ENCODE data around the gene CDK4. TPM values are rescaled to one million over a fixed set of nuclear protein-coding genes. Genes with fewer than 3 reads are reported as not detected.

The CDK4 gene
- total and polyA plus RNA-seq, 2 of the 4 experiments (the other 2 are of a cell fraction): 261 to 297 TPM

DNA sequence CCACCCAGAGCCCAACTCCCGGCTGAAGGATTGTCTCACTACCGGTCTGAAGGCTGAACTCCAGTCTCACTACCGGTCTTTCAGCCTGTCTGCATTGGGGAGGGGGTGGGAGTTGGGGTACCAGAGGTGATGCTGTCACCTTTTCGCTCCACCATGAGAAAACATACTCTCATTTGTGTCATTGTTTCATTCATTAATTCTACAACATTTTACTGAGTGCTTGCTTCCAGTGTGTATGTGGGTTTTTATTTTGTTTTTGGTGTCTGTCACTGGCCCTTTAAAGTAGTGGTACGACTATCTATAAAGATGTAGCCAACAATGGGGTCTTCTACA, 524 bp upstream of the CDK4 start:
- in situ Hi-C loops (cut with MboI; ENCODE audit: low sequenced_read_pairs) (no loop called here), dilution Hi-C loops (cut with HindIII; ENCODE audit: low sequenced_read_pairs, unreplicated experiment) (no loop called here), intact Hi-C loops (cut with micrococcal nuclease) (loop anchor here (1.0 kb wide), 1 partner anchor 30 kb away; the partner anchor contains the start of gene TSFM)
- Histone ChIP-seq H3K27me3 (ENCODE audit: control insufficient read depth, insufficient read depth, low read length) (peaks cover 10% of the 10 kb centered on the region), H3K9me1 (ENCODE audit: insufficient read depth, low read length) (peaks cover 15% of the 10 kb centered on the region), H3K56ac (ENCODE audit: extremely low read depth, insufficient read depth, low read length) (no peak overlapping the region), H4K5ac (ENCODE audit: low read depth, low read length) (peak overlapping the region; percentile 53; the same call in 1 of the 2 replicates), H4K20me1 (ENCODE audit: insufficient read depth, low read length) (peaks cover 7% of the 10 kb centered on the region; the same call in 1 of the 2 replicates), H2AK5ac (ENCODE audit: low read depth, low read length) (peak overlapping the region; percentile 73; the same call in 1 of the 2 replicates), H3K4me3 (ENCODE audit: insufficient read depth, low read depth, low read length) (peak overlapping the region; percentile 25; the same call in 1 of the 2 replicates), H4K8ac (ENCODE audit: low read depth in 2 of 2, low read length in 2 of 2) (peak overlapping the region; percentile 26 to 96; a peak in 2 of 4 replicates), H3K27ac (ENCODE audit: insufficient read depth, low read length) (no peak overlapping the region), H2BK15ac (ENCODE audit: low read depth, low read length) (no peak overlapping the region), H3K14ac (replicated peaks; ENCODE audit: low read depth, low read length) (peak overlapping the region; percentile 27), H2AK9ac (replicated peaks; ENCODE audit: low read depth, low read length, poor library complexity) (peak overlapping the region; percentile 96), H3K36me3 (ENCODE audit: control insufficient read depth, insufficient read depth, low read length) (peaks cover 18% of the 10 kb centered on the region), H3K9me3 (ENCODE audit: control insufficient read depth, insufficient read depth, low read length) (no peaks in the 10 kb centered on the region), H3K18ac (ENCODE audit: low read depth, low read length) (no peak overlapping the region), H3K79me1 (ENCODE audit: low read depth in 1 of 2, low read length in 2 of 2) (peaks cover 16 to 41% of the 10 kb centered on the region in 2 experiments; a peak in 3 of 4 replicates), H3K4me2 (ENCODE audit: low read depth, low read length) (peak overlapping the region; percentile 88), H3K9ac (ENCODE audit: low read depth, low read length) (no peak overlapping the region; the same call in 1 of the 2 replicates), H3K4ac (ENCODE audit: low read depth, low read length) (peak overlapping the region; percentile 48), H2BK5ac (ENCODE audit: low read depth, low read length, poor library complexity, severe bottlenecking) (peak overlapping the region; percentile 22), H2BK20ac (ENCODE audit: low read depth, low read length) (peak overlapping the region; percentile 58), H2BK120ac (ENCODE audit: low read depth, low read length) (peak overlapping the region; percentile 52; the same call in 1 of the 2 replicates), H3K23ac (ENCODE audit: low read depth, low read length) (peak overlapping the region; percentile 29; the same call in 1 of the 2 replicates), H2AFZ (replicated peaks; ENCODE audit: low read length, poor library complexity) (peak overlapping the region; percentile 91), H4K91ac (ENCODE audit: insufficient read depth, low read depth, low read length) (peak overlapping the region; percentile 12; the same call in 1 of the 2 replicates), H3K4me1 (ENCODE audit: control insufficient read depth, insufficient read depth, low read length) (peaks cover 7% of the 10 kb centered on the region)
- TF ChIP-seq SMC3 (IDR thresholded peaks at IDR 0.05; ENCODE audit: low read depth, low read length) (no peak), FOS (IDR thresholded peaks at IDR 0.05; ENCODE audit: low read depth, low read length) (no peak), NFE2L2 (IDR thresholded peaks at IDR 0.05; ENCODE audit: low read depth, low read length) (no peak), CEBPB (IDR thresholded peaks at IDR 0.05; ENCODE audit: low read depth, low read length) (no peak), RFX5 (IDR thresholded peaks at IDR 0.05; ENCODE audit: low read depth, low read length) (no peak), MXI1 (IDR thresholded peaks at IDR 0.05; ENCODE audit: borderline replicate concordance, low read depth, low read length) (no peak), RCOR1 (IDR thresholded peaks at IDR 0.05; ENCODE audit: insufficient replicate concordance, low read length) (no peak), POLR2A (IDR thresholded peaks at IDR 0.05; ENCODE audit: low read depth, low read length) (no peak), CTCF (conservative IDR thresholded peaks at IDR 0.05; ENCODE audit: low read depth, low read length) (no peak), BHLHE40 (IDR thresholded peaks at IDR 0.05; ENCODE audit: low read depth, low read length) (no peak), MAZ (IDR thresholded peaks at IDR 0.05; ENCODE audit: borderline replicate concordance, low read depth, low read length) (no peak)
- TF ChIP-seq, protein P1, sequence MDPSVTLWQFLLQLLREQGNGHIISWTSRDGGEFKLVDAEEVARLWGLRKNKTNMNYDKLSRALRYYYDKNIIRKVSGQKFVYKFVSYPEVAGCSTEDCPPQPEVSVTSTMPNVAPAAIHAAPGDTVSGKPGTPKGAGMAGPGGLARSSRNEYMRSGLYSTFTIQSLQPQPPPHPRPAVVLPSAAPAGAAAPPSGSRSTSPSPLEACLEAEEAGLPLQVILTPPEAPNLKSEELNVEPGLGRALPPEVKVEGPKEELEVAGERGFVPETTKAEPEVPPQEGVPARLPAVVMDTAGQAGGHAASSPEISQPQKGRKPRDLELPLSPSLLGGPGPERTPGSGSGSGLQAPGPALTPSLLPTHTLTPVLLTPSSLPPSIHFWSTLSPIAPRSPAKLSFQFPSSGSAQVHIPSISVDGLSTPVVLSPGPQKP (IDR thresholded peaks at IDR 0.05; ENCODE audit: borderline replicate concordance, low read depth, low read length): no peak
- ATAC-seq (ENCODE audit: low read depth): no peak
- POLR2A ChIA-PET (ENCODE audit: unreplicated experiment): no interaction called here
- BruUV-seq (replicated peaks): no TSS peak
- WGBS, 2 experiments (ENCODE audit: extremely low coverage in 2 of 2, insufficient read length in 1 of 2): no CpG with 5 or more reads among the region's 5 CpGs
- CTCF ChIA-PET: no interaction called here
- DNase-seq: no peak

Data from IMR-90 (cell line).